Erythroblast (primary cell): ENCODE measurements around the gene LRP3.

ENCODE experiments used
- GATA1 ChIP-seq: IDR thresholded peaks from 2 replicates; pipeline ENCODE4 v1.6.1; 2011; ENCODE audit warnings: low read depth, mild to moderate bottlenecking, control low read depth, low read length, moderate library complexity
- POLR2A ChIP-seq: IDR thresholded peaks from 2 replicates; pipeline ENCODE4 v1.6.1; 2011; ENCODE audit warnings: mild to moderate bottlenecking, low read length

- TF ChIP-seq POLR2A (no peak), GATA1 (no peak)
Measured at GRCh38 chr19:33189453-33189852, 4.7 kb upstream of the LRP3 start.
